ENCODE results near the gene TRIM9. TPM values are rescaled to one million over a fixed set of nuclear protein-coding genes. Genes with fewer than 3 reads are reported as not detected.

TRIM9 gene
- total and polyA plus RNA-seq, 9 of the 15 experiments (the other 6 are each of a cell fraction or from before 2014, with no cell fraction given): 0.03 to 0.15 (median 0.04) TPM; not detected in 4

- no peak overlapping the region for H3K9ac ChIP-seq (ENCODE audit: insufficient read depth in 1 of 2, low read depth in 2 of 2, low read length in 2 of 2)
- no peak for DNase-seq (ENCODE audit: extremely low read depth in 1 of 4, low spot score in 3 of 4)
- no peaks in the 10 kb centered on the region for H3K9me1 ChIP-seq (ENCODE audit: control insufficient read depth, insufficient read depth, low read length)
- no peaks in the 10 kb centered on the region for H3K4me1 ChIP-seq (replicated peaks in 1 of 2; ENCODE audit: control insufficient read depth in 2 of 2, insufficient read depth in 2 of 2, low read length in 2 of 2)
- no peaks in the 10 kb centered on the region for H3K36me3 ChIP-seq (ENCODE audit: control insufficient read depth, insufficient read depth, low read length)
- 4% methylated on average over 2 of the region's 2 CpGs for WGBS (ENCODE audit: insufficient coverage, low coverage, missing lambda C conversion rate)
- no peak overlapping the region for H3K4me3 ChIP-seq
- no peak overlapping the region for H3K27ac ChIP-seq (ENCODE audit: extremely low read depth, low read depth, low read length)
- POLR2A ChIA-PET: interaction anchor here (2.6 kb wide), 1 partner anchor 10 kb away, joined by 6 read pairs; no protein-coding TSS in a partner anchor
- CTCF ChIA-PET (ENCODE audit: low intra/inter-chr PET ratio): no interaction called here
- H3K4me2 ChIP-seq (ENCODE audit: insufficient read depth, low read length): no peak overlapping the region
- no peak overlapping the region for H2AFZ ChIP-seq (ENCODE audit: low read depth, low read length)
- FAIRE-seq: no peak
- H3K27me3 ChIP-seq (ENCODE audit: control insufficient read depth in 2 of 2, insufficient read depth in 2 of 2, low read length in 2 of 2): no peaks in the 10 kb centered on the region; a peak in 1 of 5 replicates
- no peak for TF ChIP-seq SRF (CRISPR knock-in tag; IDR thresholded peaks at IDR 0.05)
- TF ChIP-seq, protein P1, sequence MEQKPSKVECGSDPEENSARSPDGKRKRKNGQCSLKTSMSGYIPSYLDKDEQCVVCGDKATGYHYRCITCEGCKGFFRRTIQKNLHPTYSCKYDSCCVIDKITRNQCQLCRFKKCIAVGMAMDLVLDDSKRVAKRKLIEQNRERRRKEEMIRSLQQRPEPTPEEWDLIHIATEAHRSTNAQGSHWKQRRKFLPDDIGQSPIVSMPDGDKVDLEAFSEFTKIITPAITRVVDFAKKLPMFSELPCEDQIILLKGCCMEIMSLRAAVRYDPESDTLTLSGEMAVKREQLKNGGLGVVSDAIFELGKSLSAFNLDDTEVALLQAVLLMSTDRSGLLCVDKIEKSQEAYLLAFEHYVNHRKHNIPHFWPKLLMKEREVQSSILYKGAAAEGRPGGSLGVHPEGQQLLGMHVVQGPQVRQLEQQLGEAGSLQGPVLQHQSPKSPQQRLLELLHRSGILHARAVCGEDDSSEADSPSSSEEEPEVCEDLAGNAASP (IDR thresholded peaks at IDR 0.05): no peak
- no peak for TF ChIP-seq MEIS2 (IDR thresholded peaks at IDR 0.05; ENCODE audit: partially characterized antibody)
- no peak for TF ChIP-seq BRD9 (IDR thresholded peaks at IDR 0.05; ENCODE audit: low read depth, partially characterized antibody)
- TF ChIP-seq ZFP36 (IDR thresholded peaks at IDR 0.05; ENCODE audit: low read depth, low read length, partially characterized antibody): no peak
- TF ChIP-seq TAF9B (IDR thresholded peaks at IDR 0.05; ENCODE audit: partially characterized antibody): no peak
- TF ChIP-seq SMARCE1 (IDR thresholded peaks at IDR 0.05): no peak
- TF ChIP-seq ZNF655 (CRISPR knock-in tag; IDR thresholded peaks at IDR 0.05): no peak
- no peak for TF ChIP-seq MECOM (CRISPR knock-in tag; IDR thresholded peaks at IDR 0.05)
- no peak for TF ChIP-seq STAT5A (IDR thresholded peaks at IDR 0.05; ENCODE audit: borderline replicate concordance, low read length)
- no peak for TF ChIP-seq WHSC1 (IDR thresholded peaks at IDR 0.05; ENCODE audit: low read length)
- TF ChIP-seq ZNF512 (tag; IDR thresholded peaks at IDR 0.05): no peak
- TF ChIP-seq, protein P2, sequence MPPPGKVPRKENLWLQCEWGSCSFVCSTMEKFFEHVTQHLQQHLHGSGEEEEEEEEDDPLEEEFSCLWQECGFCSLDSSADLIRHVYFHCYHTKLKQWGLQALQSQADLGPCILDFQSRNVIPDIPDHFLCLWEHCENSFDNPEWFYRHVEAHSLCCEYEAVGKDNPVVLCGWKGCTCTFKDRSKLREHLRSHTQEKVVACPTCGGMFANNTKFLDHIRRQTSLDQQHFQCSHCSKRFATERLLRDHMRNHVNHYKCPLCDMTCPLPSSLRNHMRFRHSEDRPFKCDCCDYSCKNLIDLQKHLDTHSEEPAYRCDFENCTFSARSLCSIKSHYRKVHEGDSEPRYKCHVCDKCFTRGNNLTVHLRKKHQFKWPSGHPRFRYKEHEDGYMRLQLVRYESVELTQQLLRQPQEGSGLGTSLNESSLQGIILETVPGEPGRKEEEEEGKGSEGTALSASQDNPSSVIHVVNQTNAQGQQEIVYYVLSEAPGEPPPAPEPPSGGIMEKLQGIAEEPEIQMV (tag; conservative IDR thresholded peaks at IDR 0.05; ENCODE audit: low read depth): no peak
- no peak for TF ChIP-seq ZNF780A (CRISPR knock-in tag; IDR thresholded peaks at IDR 0.05)
- no peak for TF ChIP-seq NFYB (IDR thresholded peaks at IDR 0.05; ENCODE audit: extremely low read depth, insufficient read length)
- H3K79me2 ChIP-seq (ENCODE audit: control insufficient read depth, insufficient read depth, low read length): no peaks in the 10 kb centered on the region
- BruUV-seq (replicated peaks): no TSS peak
- in situ Hi-C loops (cut with MboI): no loop called here
- no peaks in the 10 kb centered on the region for H3K9me3 ChIP-seq (replicated peaks; ENCODE audit: control insufficient read depth, insufficient read depth, low read depth, low read length)
- intact Hi-C loops (cut with micrococcal nuclease): no loop called here
- no peak for ATAC-seq
- H4K20me1 ChIP-seq (replicated peaks; ENCODE audit: control insufficient read depth, insufficient read depth, low read length): no peaks in the 10 kb centered on the region
These were observed 80.8 kb downstream of the TRIM9 start for GRCh38 chr14:51014086-51014485.

All from K562 (cell line).